Karpas-422 (cell line): ENCODE data around the gene FHIT. TPM values are rescaled to one million over a fixed set of nuclear protein-coding genes. Genes with fewer than 3 reads are reported as not detected.

Experiments
- DNase-seq: peaks from one replicate; pipeline ENCODE4 v3.0.0-alpha.2; 2015
- H2AFZ ChIP-seq: fragments of 200-600 bp; sonication (generic); 2 replicates; pipeline ENCODE4 v1.6.1; 2014; ENCODE audit warnings: antibody characterized with exemption, low read length, mixed read lengths
- H3K27ac ChIP-seq: fragments of 200-600 bp; sonication (generic); 2 replicates; pipeline ENCODE4 v1.5.1; 2014; ENCODE audit warnings: mild to moderate bottlenecking, low read length, moderate library complexity
- H3K27me3 ChIP-seq: fragments of 200-600 bp; sonication (generic); 2 replicates; pipeline ENCODE4 v1.6.1; 2014; ENCODE audit warnings: low read length, mixed read lengths
- H3K36me3 ChIP-seq: fragments of 200-600 bp; sonication (generic); 2 replicates; pipeline ENCODE4 v1.6.1; 2014; ENCODE audit warnings: low read length, mixed read lengths; ENCODE audit not compliant: insufficient read depth
- H3K4me1 ChIP-seq: fragments of 200-600 bp; sonication (generic); 2 replicates; pipeline ENCODE4 v1.6.1; 2014; ENCODE audit warnings: mild to moderate bottlenecking, low read length, mixed read lengths
- H3K4me2 ChIP-seq: fragments of 200-600 bp; sonication (generic); 2 replicates; pipeline ENCODE4 v1.6.1; 2014; ENCODE audit warnings: low read length, low read depth, mild to moderate bottlenecking; ENCODE audit not compliant: poor library complexity, severe bottlenecking
- H3K4me3 ChIP-seq: fragments of 200-600 bp; sonication (generic); 2 replicates; pipeline ENCODE4 v1.5.1; 2014; ENCODE audit warnings: mild to moderate bottlenecking, antibody characterized with exemption, low read length, mixed read lengths
- H3K79me2 ChIP-seq: fragments of 200-600 bp; sonication (generic); 2 replicates; pipeline ENCODE4 v1.6.1; 2014; ENCODE audit warnings: mild to moderate bottlenecking, low read length, mixed read lengths
- H3K9ac ChIP-seq: fragments of 200-600 bp; sonication (generic); 2 replicates; pipeline ENCODE4 v1.6.0; 2014; ENCODE audit warnings: low read length
- H3K9me2 ChIP-seq: fragments of 200-600 bp; sonication (generic), shearing (Covaris generic); replicated peaks from 2 replicates; pipeline ENCODE4 v1.6.0; 2014; ENCODE audit warnings: mild to moderate bottlenecking, low read length, moderate library complexity; ENCODE audit not compliant: insufficient read depth
- H3K9me3 ChIP-seq: fragments of 300-700, 200-600 bp; sonication (generic); 2 replicates; pipeline ENCODE4 v1.6.1; 2014; ENCODE audit warnings: low read length, mixed read lengths
- H4K20me1 ChIP-seq: fragments of 200-600 bp; sonication (generic); 2 replicates; pipeline ENCODE4 v1.6.1; 2014; ENCODE audit warnings: mild to moderate bottlenecking, antibody characterized with exemption, low read length, low read depth; ENCODE audit not compliant: insufficient read depth
- total RNA-seq: library from RNA; depleted of rRNA; stranded (reverse); fragments of >200 nt; shearing (Covaris generic); gene quantifications from 2 replicates; pipeline ENCODE4 v1.2.3, GENCODE V29; 2014; ENCODE audit warnings: low replicate concordance

The FHIT gene
- total RNA-seq, 1 experiment from 2014 or later = not detected

DNA sequence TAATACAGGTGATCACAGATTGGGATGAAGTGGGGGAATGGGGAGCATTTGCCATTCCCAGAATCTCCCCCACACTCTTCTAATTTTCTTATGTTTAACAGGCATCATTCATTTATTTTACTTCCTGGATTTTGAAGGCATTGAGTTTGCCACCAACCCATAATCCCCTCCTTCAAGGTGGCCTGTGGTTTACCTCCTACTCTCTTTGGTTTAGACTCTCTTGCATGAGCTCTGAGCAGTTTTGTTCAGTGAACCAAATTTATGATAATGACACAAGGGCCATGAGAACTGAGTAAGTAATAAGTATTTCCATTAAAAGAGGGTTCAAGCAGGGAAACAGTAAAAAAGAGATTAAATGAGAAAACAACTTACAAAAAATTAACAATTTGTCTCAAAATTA lies 1498.3 kb downstream of the FHIT start:
- H3K4me2 ChIP-seq = no peak overlapping the region
- H3K4me3 ChIP-seq = no peak overlapping the region
- no peaks in the 10 kb centered on the region for H3K9me2 ChIP-seq
- H3K4me1 ChIP-seq = no peaks in the 10 kb centered on the region
- no peak overlapping the region for H3K9ac ChIP-seq
- H2AFZ ChIP-seq = no peak overlapping the region
- no peaks in the 10 kb centered on the region for H3K9me3 ChIP-seq
- DNase-seq = no peak
- H3K27me3 ChIP-seq = no peaks in the 10 kb centered on the region
- no peak overlapping the region for H3K27ac ChIP-seq
- no peaks in the 10 kb centered on the region for H3K79me2 ChIP-seq
- no peaks in the 10 kb centered on the region for H3K36me3 ChIP-seq
- H4K20me1 ChIP-seq = no peaks in the 10 kb centered on the region

- Histone ChIP-seq H3K4me2 (no peak overlapping the region), H3K27me3 (no peaks in the 10 kb centered on the region), H3K36me3 (no peaks in the 10 kb centered on the region), H3K9ac (no peak overlapping the region), H3K4me3 (no peak overlapping the region), H3K9me2 (no peaks in the 10 kb centered on the region), H4K20me1 (no peaks in the 10 kb centered on the region), H3K27ac (no peak overlapping the region), H2AFZ (no peak overlapping the region), H3K9me3 (no peaks in the 10 kb centered on the region), H3K79me2 (no peaks in the 10 kb centered on the region), H3K4me1 (no peaks in the 10 kb centered on the region)
- no peak for DNase-seq
Observed at GRCh38 chr3:59751606-59752005, 1499.6 kb downstream of the FHIT start.

GRCh38 chr3:59750391-59750790 lies 1500.9 kb downstream of the FHIT start:
- Histone ChIP-seq H3K27me3 (no peaks in the 10 kb centered on the region), H3K9me3 (no peaks in the 10 kb centered on the region), H4K20me1 (no peaks in the 10 kb centered on the region), H3K9me2 (no peaks in the 10 kb centered on the region), H3K4me1 (no peaks in the 10 kb centered on the region), H2AFZ (no peak overlapping the region), H3K4me2 (no peak overlapping the region), H3K27ac (no peak overlapping the region), H3K4me3 (no peak overlapping the region), H3K79me2 (no peaks in the 10 kb centered on the region), H3K36me3 (no peaks in the 10 kb centered on the region), H3K9ac (no peak overlapping the region)
- DNase-seq = no peak

DNA sequence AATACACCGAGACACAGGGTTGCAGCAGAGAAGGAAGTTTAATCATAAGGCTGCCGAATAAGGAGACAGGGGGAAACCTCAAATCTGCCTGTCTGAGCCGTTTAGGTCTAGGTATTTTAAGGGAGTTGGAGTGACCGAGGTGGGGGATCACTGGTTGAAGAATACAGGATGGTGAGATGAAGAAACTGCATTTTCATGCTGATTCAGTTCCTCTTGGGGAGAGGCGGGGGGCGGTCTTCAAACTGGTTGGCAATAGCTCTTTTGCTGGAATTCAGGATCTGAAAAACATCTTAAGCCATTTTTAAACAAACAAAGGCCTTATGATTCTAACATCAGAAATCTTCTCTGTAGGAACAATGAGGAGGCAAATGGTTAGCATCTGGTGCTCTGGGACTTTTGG lies 1502.0 kb downstream of the FHIT start:
- H3K9ac ChIP-seq = no peak overlapping the region
- no peaks in the 10 kb centered on the region for H3K9me3 ChIP-seq
- no peaks in the 10 kb centered on the region for H4K20me1 ChIP-seq
- no peaks in the 10 kb centered on the region for H3K27me3 ChIP-seq
- H3K27ac ChIP-seq = no peak overlapping the region
- no peaks in the 10 kb centered on the region for H3K4me1 ChIP-seq
- DNase-seq = no peak
- H3K36me3 ChIP-seq = no peaks in the 10 kb centered on the region
- no peak overlapping the region for H3K4me3 ChIP-seq
- H3K79me2 ChIP-seq = no peaks in the 10 kb centered on the region
- H3K4me2 ChIP-seq = no peak overlapping the region
- H3K9me2 ChIP-seq = no peaks in the 10 kb centered on the region
- no peak overlapping the region for H2AFZ ChIP-seq

DNA sequence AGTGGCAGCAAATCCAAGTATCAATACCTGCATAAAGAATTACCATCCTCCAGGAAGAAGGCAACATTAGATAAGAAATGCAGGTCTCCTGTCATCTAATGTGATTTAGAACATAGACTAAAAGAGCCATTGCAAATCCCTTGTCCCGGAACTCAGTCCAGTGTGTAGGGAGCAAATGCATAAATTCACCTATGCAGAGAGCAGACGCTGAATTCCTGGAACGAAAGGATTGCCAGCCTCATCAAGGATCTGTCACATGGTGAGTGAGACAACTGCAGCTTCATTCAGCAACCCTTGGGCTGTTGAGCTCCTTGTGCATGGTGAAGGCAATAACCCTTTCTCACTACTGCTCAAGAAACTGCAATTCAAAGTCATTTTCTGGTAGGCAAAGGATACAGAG lies 1504.7 kb downstream of the FHIT start:
- no peak overlapping the region for H3K27ac ChIP-seq
- H3K9me3 ChIP-seq = no peaks in the 10 kb centered on the region
- H3K36me3 ChIP-seq = no peaks in the 10 kb centered on the region
- H3K9ac ChIP-seq = no peak overlapping the region
- H4K20me1 ChIP-seq = no peaks in the 10 kb centered on the region
- no peak overlapping the region for H3K4me2 ChIP-seq
- no peak overlapping the region for H3K4me3 ChIP-seq
- H3K4me1 ChIP-seq = no peaks in the 10 kb centered on the region
- no peak for DNase-seq
- H3K79me2 ChIP-seq = no peaks in the 10 kb centered on the region
- no peaks in the 10 kb centered on the region for H3K27me3 ChIP-seq
- no peaks in the 10 kb centered on the region for H3K9me2 ChIP-seq
- H2AFZ ChIP-seq = no peak overlapping the region

GRCh38 chr3:59737241-59737640 lies 1514.0 kb downstream of the FHIT start:
- Histone ChIP-seq H3K9ac (no peak overlapping the region), H4K20me1 (no peaks in the 10 kb centered on the region), H3K36me3 (no peaks in the 10 kb centered on the region), H3K4me2 (no peak overlapping the region), H3K27me3 (no peaks in the 10 kb centered on the region), H3K9me2 (no peaks in the 10 kb centered on the region), H3K4me1 (no peaks in the 10 kb centered on the region), H3K9me3 (peaks cover 3% of the 10 kb centered on the region; the same call in 1 of the 2 replicates), H2AFZ (no peak overlapping the region), H3K27ac (no peak overlapping the region), H3K4me3 (no peak overlapping the region), H3K79me2 (no peaks in the 10 kb centered on the region)
- no peak for DNase-seq

DNA sequence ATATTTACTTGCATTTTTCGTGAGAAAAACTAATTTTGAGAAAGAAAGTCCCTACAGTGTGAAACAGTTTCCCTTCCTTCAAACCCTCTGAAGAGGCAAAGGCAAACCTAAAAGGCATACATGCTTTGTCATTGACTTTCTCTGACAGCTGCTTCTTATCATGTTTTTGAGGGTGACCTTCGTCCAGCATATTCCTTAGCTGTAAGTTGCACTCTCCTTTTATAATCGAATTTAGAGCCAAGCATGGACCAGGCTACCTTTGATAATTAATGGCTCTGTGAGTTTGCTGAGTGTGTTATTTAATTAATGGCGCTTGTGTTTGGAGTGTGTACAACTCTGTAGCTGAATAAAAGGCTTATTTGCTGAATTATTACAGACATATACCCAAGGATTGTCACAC lies 1517.2 kb downstream of the FHIT start:
- Histone ChIP-seq H3K4me1 (no peaks in the 10 kb centered on the region), H3K36me3 (no peaks in the 10 kb centered on the region), H3K79me2 (no peaks in the 10 kb centered on the region), H3K4me3 (no peak overlapping the region), H3K27me3 (no peaks in the 10 kb centered on the region), H3K4me2 (no peak overlapping the region), H3K9me2 (no peaks in the 10 kb centered on the region), H3K9ac (no peak overlapping the region), H3K9me3 (peaks cover 3% of the 10 kb centered on the region; the same call in 1 of the 2 replicates), H2AFZ (no peak overlapping the region), H3K27ac (no peak overlapping the region), H4K20me1 (no peaks in the 10 kb centered on the region)
- DNase-seq = no peak

DNA sequence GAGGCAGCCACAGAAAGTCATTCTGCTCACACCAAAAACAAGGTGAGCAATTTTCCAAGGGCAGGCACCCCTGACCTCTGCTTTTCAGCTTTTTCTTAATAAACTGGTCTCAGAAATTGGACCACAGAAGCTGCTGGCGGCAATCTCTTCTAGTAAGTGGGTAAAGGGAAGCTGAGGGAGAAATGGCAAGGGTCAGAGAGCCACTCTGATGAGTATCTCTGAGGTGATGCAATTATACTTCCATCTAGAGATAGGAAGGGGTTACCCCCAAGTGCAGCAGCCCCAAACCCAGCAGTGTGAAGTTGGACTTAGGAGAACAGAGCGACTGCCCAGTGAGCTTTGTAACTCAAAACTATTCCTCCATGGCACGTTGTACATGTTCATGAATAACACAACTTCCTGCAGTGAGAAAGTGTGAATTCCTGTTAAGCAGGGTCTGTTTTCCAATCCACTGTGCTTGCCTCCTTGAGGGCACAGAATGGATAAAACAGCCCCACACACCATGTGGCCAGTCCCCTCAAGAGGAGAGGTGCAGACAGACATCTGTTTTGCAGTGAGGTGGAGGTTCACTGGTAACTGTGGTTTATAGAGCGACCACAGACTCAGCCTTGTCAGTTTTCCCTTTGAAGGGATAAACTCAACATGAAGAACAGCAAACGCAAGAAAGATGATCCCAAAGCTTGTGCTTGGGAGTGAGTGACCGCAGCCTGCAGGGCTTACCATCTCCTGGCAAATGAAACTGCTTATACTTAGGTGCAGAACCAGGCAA lies 1518.0 kb downstream of the FHIT start:
- DNase-seq = no peak
- no peak overlapping the region for H3K4me3 ChIP-seq
- H3K27ac ChIP-seq = no peak overlapping the region
- no peak overlapping the region for H3K9ac ChIP-seq
- H4K20me1 ChIP-seq = no peaks in the 10 kb centered on the region
- H3K9me2 ChIP-seq = no peaks in the 10 kb centered on the region
- H2AFZ ChIP-seq = no peak overlapping the region
- no peaks in the 10 kb centered on the region for H3K27me3 ChIP-seq
- H3K36me3 ChIP-seq = no peaks in the 10 kb centered on the region
- H3K4me2 ChIP-seq = no peak overlapping the region
- H3K4me1 ChIP-seq = no peaks in the 10 kb centered on the region
- H3K79me2 ChIP-seq = no peaks in the 10 kb centered on the region
- peaks cover 6% of the 10 kb centered on the region; the same call in 1 of the 2 replicates for H3K9me3 ChIP-seq
